Activated CD8-positive, alpha-beta memory T cell treated with anti-CD3 and anti-CD28 coated beads, Interleukin-2, amount 50 U/mL, for 24 hours (primary cell): ENCODE data around the gene NBDY.
"Not testable (repeated sequence)": the region's sequence is repeated elsewhere in the genome, so short reads cannot be mapped to it uniquely, and the experiment has no call there.

ENCODE experiments used
- DNase-seq: peaks from one replicate; pipeline ENCODE4 v3.0.0-alpha.2; 2020; ENCODE audit errors: extremely low read depth

NBDY gene

GRCh38 chrX:56800801-56801200, 71.8 kb downstream of the NBDY start:
- no peak for DNase-seq

- DNase-seq = no peak
Measured at GRCh38 chrX:56802428-56802827, 73.4 kb downstream of the NBDY start.

DNA sequence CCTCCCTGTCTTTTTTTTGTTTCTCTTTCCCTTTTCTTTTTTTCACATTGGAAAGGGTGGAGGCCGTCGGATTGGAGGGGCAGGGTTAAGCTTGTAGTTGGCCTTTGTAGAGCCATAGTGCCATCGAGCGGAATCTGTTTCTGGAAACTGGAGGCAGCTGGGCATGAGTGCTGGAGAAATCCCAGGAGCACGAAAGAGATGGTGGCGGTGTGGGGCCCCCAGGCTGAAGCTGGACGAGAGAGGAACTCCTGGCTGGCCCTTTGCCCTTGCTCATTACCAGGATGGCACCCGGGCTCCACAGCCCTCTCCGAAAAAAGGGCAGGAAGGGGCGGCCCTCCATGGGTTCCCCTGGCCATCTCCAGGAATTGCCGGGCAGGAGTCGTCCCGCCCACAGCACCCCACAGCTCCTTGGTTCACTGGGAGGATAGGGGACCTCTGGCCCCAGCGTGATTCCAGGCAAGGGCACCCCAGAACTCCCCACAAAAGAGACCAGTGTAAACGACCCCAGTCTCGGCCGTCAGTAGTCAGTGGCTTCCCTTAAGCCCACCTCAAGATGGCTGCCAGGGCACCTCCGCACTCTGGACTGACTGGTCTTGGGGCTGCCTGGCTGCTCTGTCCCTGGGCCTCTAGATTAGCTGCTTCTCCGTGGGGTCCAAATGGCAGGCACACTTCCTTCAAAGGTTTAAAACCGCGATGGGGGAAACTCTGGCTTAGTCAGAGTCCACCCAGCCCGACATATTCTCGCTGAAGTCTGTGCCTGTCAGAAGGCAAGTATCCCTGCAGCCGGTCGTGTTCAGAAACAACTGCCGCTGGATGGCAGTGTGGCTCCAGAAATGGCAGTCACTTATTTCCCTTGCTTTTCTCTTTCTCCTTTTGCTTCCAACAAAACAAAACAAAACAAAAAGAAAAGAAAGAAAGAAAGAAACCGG, 74.1 kb downstream of the NBDY start:
- DNase-seq = no peak

DNA sequence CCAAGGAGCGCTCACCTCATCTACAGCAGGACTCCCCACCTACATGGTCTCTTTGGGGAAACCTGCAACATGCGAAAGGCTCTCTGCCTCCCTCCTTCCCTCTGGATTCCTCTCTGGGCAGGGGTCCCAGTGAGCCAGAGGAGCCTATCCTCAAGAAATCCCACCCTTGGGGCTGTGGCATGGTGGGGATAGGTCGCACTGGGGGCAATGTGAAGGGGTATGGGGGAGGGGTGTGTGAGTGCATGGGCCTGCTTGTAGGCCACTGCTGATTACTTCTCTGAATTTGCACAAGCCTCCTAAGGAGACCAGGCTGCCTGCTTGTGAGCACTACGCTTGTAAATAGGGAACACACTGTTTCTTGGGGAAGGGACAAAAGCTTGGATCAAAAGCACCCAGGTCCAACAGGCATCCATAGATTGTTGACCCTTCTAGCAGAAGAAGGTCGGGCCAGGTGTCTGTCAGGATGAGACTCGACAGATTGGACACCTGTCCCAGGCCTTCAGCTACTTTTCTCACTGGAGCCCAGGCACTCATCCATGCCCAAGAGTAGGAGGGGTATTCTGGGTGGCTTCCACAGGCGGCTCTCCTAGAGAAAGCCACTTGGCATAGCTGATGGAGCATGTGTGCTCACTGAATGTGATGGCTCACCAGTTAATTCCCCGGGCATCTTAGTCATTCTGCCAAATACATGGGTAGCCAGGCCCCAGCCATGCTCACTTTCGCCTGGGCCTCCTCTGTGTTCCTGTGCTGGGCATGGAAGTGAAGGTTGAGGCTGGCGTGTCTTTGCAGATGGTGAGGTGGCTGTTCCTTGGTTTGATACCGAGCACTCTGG, 75.0 kb downstream of the NBDY start:
- no peak for DNase-seq

GRCh38 chrX:56804867-56805266, 75.8 kb downstream of the NBDY start:
- no peak for DNase-seq

- DNase-seq = no peak
Measured at GRCh38 chrX:56805399-56805798, 76.4 kb downstream of the NBDY start.

DNA sequence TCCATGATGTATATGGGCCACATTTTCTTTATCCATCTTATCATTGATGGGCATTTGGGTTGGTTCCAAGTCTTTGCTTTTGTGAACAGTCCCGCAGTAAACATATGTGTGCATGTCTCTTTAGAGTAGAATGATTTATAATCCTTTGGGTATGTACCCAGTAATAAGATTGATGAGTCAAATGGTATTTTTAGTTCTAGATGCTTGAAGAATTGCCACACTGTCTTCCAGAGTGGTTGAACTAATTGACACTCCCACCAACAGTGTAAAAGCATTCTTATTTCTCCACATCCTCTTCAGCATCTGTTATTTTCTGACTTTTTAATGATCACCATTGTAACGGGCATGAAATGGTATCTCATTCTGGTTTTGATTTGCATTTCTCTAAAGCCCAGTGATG, 77.1 kb downstream of the NBDY start:
- DNase-seq = not testable (repeated sequence)

- DNase-seq = no peak
Measured at GRCh38 chrX:56811599-56811998, 82.6 kb downstream of the NBDY start.

- no peak for DNase-seq
Measured at GRCh38 chrX:56812515-56813105, 83.6 kb downstream of the NBDY start.

DNA sequence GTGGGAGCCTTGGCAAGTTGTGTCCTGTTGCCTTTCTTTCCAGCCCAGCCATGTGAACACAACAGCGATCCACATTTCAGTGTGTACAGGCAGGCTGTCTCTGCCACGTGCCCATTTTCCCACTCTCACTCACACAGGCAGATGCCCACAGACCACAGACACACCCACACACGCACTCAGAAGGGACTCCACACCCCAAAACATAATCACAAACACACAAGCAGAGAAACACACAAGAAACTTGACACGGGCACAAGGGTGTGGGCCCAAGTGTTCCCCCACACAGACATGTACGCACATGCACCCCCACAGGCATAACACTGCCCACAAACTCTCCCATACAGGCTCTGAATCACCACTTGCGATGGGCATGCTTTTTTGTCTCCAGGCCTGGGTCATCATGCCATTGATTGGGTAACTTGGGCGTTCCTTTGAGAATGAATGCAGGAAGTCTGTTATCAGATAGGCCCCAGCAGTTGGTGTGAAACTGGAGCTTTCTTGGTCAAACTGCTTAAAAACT, 84.3 kb downstream of the NBDY start:
- DNase-seq = no peak

- no peak for DNase-seq
Measured at GRCh38 chrX:56817179-56817578, 88.1 kb downstream of the NBDY start.

GRCh38 chrX:56826020-56826419, 97.0 kb downstream of the NBDY start:
- DNase-seq = no peak

DNA sequence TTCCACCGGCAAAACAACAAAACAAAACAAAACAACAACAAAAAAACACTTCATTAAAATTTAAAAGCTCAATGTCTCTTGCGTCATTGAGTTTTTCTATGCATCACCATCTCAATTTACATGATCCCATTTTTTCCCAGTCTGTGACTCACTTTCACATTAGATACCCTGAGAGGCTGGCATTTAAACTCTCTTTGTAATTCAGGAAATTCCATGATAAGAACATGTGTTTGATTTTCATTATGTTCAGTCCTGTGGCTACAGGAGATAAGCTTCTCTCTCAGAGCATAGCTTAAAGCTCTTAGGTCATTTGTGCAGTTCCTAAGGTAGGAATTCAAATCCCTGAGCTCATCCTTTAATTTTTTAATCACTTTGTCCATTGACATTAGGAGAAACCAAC, 104.6 kb downstream of the NBDY start:
- no peak for DNase-seq

DNA sequence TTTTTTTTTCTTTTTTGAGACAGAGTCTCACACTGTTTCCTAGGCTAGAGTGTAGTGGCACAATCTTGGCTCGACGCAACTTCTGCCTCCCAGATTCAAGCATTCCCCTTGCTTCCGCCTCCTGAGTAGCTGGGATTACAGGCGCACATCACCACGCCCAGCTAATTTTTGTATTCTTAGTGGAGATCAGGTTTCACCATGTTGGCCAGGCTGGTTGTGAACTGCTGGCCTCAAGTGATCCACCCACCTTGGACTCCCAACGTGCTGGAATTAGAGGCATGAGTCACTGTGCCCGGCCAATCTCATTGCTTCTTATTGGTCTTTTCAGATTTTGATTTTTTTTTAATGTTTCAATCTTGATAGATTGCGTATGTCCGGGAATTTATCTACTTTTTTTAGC, 124.4 kb downstream of the NBDY start:
- DNase-seq = no peak

- DNase-seq = no peak
Measured at GRCh38 chrX:56857042-56857441, 128.0 kb downstream of the NBDY start.

DNA sequence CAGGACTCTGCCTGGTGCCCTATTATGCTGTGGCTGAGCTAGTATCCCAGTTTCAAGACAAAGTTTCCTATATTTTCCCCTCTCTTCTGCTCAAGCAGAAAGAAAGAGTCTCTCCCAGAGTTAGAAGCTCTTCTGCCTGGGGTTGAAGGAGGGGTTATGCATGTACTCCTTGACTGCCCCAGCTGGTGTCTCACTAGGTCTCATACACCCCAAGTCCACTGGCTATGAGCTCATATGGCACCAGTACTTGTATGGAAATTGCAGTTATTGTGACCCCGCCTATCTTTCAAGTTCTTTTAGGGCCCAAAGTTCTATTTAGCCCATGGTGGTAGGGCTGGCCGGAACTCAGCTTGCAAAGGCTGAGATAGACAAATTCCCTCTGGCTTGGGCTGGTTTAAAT, 131.8 kb downstream of the NBDY start:
- no peak for DNase-seq
